Kidney capillary endothelial cell (primary cell): ENCODE data around the gene NDUFAF2.
"Not testable (repeated sequence)": the region's sequence is repeated elsewhere in the genome, so short reads cannot be mapped to it uniquely, and the experiment has no call there.

Source experiments
- DNase-seq: peaks from one replicate; pipeline ENCODE4 v3.0.0-alpha.2; 2018; ENCODE audit warnings: low spot score

NDUFAF2 gene

DNA sequence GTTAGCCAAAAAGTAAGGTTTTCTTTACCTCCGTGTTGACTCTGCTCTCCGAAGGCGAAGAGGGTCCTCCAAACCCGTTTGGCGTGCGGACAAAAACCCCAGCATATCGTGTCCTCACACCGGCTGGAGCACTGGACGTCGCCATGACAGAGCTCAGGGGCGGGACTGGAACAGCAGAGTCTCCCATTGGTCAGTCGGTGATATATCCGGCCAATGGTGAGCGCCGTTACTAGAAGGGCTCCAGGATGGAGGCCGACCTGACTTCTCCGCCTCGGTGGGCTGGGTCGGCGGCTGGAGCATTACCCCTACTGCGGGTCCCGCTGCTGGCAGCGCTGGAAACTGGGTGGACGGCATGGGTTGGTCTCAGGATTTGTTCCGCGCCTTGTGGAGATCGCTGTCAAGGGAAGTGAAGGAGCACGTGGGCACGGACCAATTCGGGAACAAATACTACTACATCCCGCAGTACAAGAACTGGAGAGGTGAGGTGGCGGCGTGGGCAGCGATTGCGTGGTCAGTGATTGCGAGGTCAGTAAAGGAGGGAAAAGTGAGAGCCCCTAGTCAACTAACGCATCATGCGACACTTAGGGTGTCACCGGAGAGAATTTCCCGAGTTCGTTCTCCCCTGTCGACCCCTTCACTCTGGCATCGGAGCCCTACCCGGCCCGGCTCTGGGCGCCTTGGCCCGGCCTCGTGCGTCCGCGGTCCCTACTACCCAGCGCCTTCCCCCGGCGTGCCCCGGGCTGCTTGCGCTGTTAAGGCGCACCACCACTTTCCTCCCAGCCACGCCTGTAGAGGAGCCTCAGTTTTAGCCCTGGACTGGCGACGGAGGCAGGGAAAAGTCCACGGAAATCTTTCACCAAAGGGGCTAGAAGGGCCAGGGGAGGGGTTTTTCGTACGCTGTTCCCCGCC is at the start of gene NDUFAF2, which contains the start of gene ERCC8:
Gene NDUFAF2, plus strand, starts transcription at position 302 of the 909 bp plus-strand sequence. Its CDS starts 51 bp downstream, at position 353.
Gene ERCC8, minus strand, starts transcription at position 167 of the 909 bp plus-strand sequence. Its CDS starts 62 bp downstream, at position 105.
- DNase-seq: peak; percentile 91

DNA sequence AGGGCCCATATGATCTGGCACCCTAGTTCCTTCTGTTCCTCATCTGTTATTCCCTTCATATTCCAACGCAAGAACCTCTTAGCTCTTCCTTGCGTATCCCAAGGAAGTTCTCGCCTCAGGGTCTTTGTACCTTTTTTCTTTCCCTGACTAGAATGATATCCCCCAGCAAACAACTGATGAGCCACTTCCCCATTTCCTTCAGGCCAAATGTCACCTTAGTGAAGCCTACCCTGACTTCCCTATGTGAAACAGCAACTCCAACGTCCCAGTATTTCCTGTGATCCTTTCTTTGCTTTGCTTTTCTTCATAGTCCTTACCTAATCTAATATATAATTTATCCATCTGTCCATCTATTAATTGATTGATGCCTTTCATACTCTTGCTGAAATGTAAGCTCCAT is 48.0 kb upstream of the NDUFAF2 start:
- no peak for DNase-seq

DNA sequence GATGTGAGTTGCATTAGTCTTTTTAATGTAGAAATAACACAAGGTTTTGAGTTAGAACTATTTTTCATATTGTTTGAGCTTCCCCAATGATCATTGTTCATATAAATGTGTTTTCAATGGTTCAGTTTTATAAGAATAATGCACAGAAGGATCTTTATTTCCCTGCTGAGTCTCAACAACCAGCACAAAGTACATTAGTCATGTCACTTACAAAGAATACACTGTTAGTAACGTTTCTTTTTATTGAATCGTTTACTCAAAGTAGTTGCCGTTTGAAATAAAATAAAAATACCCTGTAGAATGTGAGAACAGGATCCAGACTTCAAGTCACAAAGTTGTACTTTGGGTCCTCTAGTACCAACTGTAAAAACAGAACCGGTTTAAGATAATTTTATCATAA is 41.6 kb upstream of the NDUFAF2 start:
- no peak for DNase-seq

DNA sequence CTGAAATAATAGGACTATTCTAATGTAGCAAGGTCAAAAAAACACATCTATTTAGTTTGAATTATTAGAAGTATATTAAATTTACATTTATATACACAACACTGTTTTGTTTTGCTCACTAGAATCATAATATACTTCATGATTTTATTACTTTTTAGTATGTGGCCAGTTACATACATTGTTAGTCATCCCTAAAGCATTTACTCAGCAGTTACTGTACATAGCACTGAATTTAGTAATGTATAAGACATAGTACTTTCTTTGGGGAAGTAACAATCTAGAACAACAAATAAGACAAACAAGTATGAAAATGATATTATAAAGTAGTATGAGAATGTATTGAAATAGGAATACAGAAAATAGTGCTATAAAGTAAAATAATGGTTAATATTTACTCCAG is 28.4 kb upstream of the NDUFAF2 start:
- DNase-seq: no peak

DNA sequence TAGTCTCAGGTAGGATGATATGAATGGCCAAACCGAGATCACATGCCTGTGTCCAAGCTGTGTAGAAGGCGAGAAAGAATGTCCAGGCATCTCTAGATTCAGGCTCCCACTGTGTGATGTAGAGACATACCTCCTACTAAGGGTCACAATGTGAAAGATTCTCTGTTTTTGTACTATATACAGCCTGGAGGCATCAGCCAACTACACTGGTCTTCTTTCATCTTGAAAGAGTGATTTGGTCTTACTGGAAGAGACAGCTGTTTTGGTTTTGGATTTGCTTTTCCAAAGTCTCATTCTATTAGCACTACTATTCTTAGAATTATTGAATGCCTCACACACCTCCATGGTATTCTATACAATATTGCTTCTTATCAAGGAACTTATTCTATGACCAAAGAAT is 26.5 kb upstream of the NDUFAF2 start:
- DNase-seq: no peak

DNA sequence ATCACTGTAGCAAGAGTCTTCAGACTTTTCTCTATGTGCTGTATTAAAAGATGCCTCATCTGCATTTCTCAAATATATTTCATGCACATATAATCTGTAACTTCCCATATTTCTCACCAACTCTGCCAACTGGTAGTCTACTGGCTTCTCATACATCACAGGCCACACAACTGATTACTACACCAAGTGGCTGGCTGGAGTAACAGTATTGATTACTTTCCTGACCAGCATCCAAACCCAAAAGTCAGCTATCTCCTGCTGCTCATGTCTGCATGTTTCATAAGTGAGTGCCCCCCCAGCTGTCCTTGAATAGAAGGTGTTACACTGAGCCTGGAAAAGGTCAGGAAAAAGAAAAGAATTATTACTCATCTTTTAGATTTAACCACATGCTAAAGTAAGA is 17.6 kb upstream of the NDUFAF2 start:
- no peak for DNase-seq

DNA sequence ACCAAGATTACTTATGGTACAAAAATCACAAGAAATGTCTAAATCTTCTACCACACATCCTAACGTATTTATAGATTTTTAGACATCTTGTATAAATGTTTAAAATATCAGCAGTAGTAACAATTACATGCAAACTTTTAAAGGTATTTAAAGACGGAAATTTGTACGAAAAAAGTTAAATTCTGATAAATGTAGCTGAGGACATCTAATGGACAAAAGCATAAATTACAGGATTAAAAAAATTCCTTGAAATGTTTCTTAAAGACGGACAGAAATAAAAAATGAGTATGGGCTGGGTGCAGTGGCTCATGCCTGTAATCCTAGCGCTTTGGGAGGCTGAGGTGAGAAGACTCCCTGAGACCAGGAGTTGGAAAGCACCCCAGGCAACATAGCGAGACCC is 16.0 kb upstream of the NDUFAF2 start:
- DNase-seq: no peak

- DNase-seq: no peak
Observed at GRCh38 chr5:60943624-60944023, 1.4 kb upstream of the NDUFAF2 start.

GRCh38 chr5:60945813-60946187 is 795 bp downstream of the NDUFAF2 start:
- DNase-seq: peak; percentile 38

DNA sequence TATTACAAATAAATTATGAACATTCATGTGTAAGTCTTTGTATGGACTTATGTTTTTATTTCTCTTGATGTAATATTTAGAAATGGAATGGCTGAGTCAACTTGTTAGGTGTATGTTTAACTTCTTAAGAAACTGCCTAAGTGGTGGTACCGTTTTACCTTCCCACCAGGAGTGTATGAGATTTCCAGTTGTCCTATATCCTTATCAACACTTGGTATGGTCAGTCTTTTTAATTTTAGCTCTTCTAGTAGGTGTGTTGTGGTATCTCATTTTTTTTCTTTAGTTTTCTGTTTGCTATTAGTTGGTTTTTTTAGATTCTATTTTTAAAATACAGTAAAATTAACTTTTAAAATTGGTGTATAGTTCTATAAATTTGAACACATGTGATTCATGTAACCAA is 3.7 kb downstream of the NDUFAF2 start:
- no peak for DNase-seq

DNA sequence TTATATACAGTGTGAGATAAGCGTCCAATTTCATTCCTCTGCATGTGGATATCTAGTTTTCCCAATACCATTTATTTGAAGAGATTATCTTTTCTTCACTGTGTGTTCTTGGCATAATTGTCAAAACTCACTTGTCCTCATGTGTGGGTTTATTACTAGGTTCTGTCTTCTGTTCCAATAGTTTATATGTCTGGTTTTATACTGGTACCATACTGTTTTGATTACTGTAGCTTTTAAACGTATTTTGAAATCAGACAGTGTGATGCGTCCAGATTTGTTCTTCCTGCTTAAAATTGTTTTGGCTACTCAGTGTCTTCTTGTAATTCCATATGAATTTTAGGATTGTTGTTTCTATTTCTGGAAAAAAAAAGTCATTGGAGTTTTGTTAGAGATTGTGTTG is 10.2 kb downstream of the NDUFAF2 start:
- no peak for DNase-seq

DNA sequence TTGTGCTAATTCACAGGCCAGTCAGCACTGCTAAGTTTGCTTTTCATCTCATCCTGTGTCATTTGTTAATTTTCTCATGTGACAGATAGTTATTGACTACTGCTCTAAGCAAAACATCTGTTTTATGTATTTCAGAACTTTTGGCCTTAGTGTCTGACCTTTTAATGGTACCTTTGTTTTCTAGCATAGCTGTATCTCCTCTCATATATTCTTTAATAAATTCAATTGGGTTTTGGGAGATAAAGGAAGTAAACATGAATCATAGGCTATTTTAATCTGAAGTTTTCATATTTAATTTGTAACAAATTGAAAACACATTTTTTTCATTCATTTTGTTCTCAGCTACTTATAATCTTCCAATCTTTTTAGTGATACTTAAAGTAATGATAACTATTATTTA is 13.1 kb downstream of the NDUFAF2 start:
- no peak for DNase-seq

- DNase-seq: no peak
Observed at GRCh38 chr5:60958712-60959111, 13.7 kb downstream of the NDUFAF2 start.

DNA sequence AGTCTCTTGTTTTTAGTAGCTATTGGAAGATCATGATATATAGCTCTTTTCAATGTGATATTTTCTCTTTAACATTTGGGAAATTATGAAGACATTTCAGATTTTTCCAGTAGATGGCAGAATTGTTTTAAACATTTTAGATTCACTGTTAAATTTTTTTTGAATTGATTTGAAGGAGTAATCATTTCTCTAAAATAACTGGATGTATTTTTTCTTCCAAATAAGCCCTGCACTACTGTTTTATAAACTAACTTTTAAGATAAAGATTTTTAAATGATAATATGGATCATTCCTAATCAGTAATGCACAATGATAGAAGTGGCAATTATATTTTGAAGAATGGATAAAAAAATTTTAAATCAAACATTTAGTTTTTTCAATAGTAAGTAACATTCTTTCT is 14.2 kb downstream of the NDUFAF2 start:
- DNase-seq: peak; percentile 32

DNA sequence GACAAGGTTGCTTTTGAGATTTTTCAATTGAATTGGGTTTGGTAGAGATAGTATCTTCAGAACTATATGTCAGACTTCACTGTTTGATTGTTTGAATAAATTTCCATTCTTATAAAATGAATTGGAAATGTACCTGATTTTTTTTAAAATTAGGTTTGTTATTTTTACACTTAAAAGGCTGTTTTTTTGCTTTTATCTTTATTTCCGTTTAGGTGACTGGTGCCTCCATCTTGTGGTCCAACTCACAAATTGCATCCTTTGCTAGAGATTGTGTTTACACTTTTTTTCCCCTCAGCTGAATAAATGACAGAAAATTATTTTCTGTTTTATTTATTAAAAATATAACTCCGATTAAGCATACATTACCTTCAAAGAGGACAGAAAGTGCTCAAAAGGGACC is 15.6 kb downstream of the NDUFAF2 start:
- DNase-seq: peak; percentile 21

DNA sequence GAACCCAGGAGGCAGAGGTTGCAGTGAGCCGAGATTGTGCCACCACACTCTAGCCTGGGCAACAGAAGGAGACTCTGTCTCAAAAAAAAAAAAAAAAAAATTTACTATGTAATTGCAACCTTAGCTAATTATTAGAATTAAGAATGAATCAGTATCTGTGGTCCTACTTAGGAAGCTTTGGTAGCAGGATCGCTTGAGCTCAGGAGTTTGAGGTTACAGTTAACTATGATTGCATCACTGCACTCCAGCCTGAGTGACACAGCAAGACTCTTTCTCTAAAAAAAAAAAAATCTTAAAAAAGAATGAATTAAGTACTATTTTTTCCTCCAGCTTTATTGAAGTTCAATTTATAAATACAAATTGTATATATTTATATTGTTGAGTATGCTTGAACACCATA is 16.7 kb downstream of the NDUFAF2 start:
- DNase-seq: no peak

DNA sequence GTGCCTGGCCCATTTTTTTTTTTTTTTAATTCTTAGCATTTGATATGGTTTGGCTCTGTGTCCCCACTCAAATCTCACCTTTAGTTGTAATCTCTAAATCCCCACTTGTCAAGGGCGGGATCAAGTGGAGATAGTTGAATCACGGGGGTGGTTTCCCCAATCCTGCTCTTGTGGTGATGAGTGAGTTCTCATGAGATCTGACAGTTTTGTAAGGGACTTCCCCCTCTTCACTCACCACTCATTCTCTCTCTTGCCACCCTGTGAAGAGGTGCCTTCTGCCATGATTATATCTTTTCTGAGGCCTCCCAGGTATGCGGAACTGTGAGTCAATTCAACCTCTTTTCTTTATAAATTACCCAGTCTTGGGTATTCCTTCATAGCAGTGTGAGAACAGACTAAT is 27.2 kb downstream of the NDUFAF2 start:
- DNase-seq: no peak

DNA sequence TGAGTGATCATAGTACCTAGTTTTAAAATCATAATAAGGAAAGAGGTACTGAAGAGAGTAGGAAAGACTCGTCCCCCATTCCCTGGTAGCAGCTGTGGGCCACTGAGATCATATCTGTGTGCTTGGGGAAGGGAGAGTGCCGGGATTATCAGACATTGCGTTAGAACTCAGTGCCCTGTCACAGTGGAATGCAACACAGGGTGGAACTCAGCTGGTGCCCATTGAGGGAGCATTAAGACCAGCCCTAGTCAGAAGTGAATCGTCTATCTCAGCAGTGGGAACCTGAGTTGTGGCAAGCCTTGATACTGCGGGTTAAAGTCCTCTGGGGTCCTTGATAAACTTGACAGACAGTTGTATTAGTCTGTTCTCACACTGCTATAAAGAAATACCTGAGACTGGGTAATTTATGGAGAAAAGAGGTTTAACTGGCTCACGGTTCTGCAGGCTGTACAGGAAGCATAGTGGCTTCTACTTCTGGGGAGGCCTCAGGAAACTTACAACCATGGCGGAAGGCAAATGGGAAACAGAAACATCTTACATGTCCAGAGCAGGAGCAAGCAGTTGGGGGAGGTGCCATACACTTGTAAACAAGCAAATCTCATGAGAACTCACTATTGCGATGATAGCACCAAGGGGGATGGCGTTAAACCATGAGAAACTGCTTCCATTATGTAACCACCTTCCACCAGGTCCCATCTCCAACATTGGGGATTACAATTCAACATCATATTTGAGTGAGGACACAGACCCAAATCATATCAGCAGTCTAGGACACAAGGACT is 33.1 kb downstream of the NDUFAF2 start:
- no peak for DNase-seq

DNA sequence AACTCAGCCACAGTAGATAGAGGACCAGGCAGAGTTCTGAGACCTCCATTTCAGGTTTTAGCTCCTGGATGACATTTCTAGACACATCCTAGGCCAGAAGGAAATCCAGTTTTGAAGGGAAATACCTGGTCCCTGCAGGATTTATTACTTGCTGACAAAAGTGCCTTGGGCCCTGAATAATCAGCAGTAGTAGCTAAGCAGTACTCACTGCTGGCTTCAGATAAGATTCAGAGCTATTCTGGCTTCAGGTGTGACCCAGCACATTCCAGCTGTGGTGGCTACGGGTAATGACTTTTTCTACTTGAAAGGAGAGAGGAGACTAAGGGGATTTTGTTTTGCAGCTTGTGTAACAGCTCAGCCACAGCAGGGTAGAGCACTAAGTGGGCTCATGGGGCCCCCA is 34.0 kb downstream of the NDUFAF2 start:
- no peak for DNase-seq

- no peak for DNase-seq
Observed at GRCh38 chr5:60980511-60980910, 35.5 kb downstream of the NDUFAF2 start.

GRCh38 chr5:60982127-60982526 is 37.1 kb downstream of the NDUFAF2 start:
- DNase-seq: not testable (repeated sequence)

- no peak for DNase-seq
Observed at GRCh38 chr5:60989790-60990189, 44.8 kb downstream of the NDUFAF2 start.

GRCh38 chr5:60992871-60993270 is 47.9 kb downstream of the NDUFAF2 start:
- no peak for DNase-seq
